Measurements from ENCODE around the gene TACC3. TPM values are rescaled to one million over a fixed set of nuclear protein-coding genes. Genes with fewer than 3 reads are reported as not detected.

Gene TACC3
- total RNA-seq, 2 donors from 2014 or later, result 73.4 to 91.8 TPM

Other genes with a start within 250 kb of the TACC3 start
- gene FAM53A, start 37.2 kb upstream of the TACC3 start, total RNA-seq, result 1 to 10 TPM; 2.4 to 3.1 TPM
- gene SLBP, start 9.2 kb upstream of the TACC3 start, total RNA-seq, result 10 to 100 TPM; 24.9 to 36.0 TPM
- gene TMEM129, start 198 bp upstream of the TACC3 start, total RNA-seq, result 10 to 100 TPM; 18.4 to 18.5 TPM
- under 1 TPM in 1 of 2 donors, not detected in 1; 0.12 TPM for gene FGFR3, start 71.8 kb downstream of the TACC3 start, total RNA-seq
- gene LETM1, start 134.6 kb downstream of the TACC3 start, total RNA-seq, result 10 to 100 TPM; 34.4 to 41.4 TPM
- gene NSD2, start 149.9 kb downstream of the TACC3 start, total RNA-seq, result 10 to 100 TPM; 55.0 to 62.2 TPM

Measured in T-helper 17 cell (primary cell).